Mammary epithelial cell (primary cell): Measurements from ENCODE around the gene KCNT1.

Experiments used
- CTCF ChIP-seq, 2 donors: IDR thresholded peaks in 1 of 2; conservative IDR thresholded peaks in 1 of 2; 2 replicates each; pipeline ENCODE4 v1.5.1; 2011 to 2012; ENCODE audit warnings: inconsistent platforms in 2 of 2, low read length in 2 of 2, mild to moderate bottlenecking in 2 of 2, control low read depth in 1 of 2, low read depth in 1 of 2; ENCODE audit not compliant: insufficient read depth in 1 of 2; ENCODE audit errors: extremely low read depth in 1 of 2
- EZH2 ChIP-seq: IDR thresholded peaks from 2 replicates; pipeline ENCODE4 v1.6.1; 2012; ENCODE audit warnings: low read length, inconsistent platforms, borderline replicate concordance

- no peak for TF ChIP-seq CTCF (conservative IDR thresholded peaks at IDR 0.05 in 1 of 2, IDR thresholded peaks at IDR 0.05 in 1 of 2; ENCODE audit: extremely low read depth in 1 of 2, insufficient read depth in 1 of 2, low read depth in 1 of 2, low read length in 2 of 2)
- no peak for TF ChIP-seq EZH2
Measured at GRCh38 chr9:135692410-135692809, 9.6 kb upstream of the KCNT1 start.
